Epidermal melanocyte (primary cell): ENCODE data around the gene IL4R.
"Not testable (repeated sequence)": the region's sequence is repeated elsewhere in the genome, so short reads cannot be mapped to it uniquely, and the experiment has no call there.

ENCODE experiments used
- DNase-seq: peaks from one replicate; pipeline ENCODE4 v3.0.0; 2011; ENCODE audit warnings: low spot score; ENCODE audit not compliant: insufficient read length

IL4R gene

DNA sequence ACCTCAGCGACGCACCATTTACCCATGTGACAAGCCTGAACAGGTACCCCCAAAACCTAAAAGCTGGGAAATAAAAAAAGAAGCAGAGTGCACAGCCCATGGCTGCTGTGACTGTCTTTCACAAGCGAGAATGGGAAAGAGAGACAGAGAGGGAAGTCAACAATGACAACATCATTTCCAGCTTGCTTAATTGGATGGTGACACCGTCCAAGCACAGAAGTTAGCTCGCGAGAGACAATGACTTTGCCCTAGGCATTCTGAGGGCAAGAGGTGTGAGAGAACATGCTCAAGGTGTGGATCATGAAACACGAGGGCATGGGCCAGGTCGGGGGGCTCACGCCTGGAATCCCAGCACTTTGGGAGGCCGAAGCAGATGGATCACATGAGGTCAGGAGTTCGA, 25.9 kb upstream of the IL4R start:
- no peak for DNase-seq

DNA sequence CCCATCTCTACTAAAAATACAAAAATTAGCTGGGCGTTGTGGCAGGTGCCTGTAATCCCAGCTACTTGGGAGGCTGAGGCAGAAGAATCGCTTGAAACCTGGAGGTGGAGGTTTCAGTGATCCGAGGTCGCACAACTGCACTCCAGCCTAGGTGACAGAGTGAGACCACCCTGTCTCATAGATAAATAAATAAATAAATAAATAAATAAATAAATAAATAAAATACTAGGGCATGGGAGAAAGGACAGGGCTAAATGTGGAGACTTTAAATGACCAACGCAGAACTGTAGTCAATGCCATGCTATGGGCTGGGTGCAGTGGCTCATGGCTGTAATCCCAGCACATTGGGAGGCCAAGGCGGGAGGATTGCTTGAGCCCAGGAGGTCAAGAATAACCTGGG, 25.5 kb upstream of the IL4R start:
- DNase-seq, result not testable (repeated sequence)

DNA sequence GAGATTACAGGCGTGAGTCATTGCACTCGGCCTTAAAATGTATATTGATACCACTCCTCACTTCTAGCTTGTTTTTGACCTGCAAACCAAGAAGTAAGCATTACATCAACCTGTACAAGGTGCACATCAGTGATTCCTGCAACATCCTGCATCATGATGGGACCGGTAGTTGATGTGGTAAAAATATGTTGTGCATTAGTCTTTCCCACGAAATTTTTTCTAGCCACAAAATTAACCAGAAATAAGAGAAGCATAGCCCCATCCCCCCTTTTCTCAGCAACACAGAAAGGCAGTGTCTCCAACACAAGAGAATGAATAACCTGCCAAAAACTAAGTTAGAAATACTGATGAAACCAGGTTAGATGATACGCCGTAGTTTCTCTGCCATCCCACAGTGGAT, 24.1 kb upstream of the IL4R start:
- DNase-seq, result no peak

DNA sequence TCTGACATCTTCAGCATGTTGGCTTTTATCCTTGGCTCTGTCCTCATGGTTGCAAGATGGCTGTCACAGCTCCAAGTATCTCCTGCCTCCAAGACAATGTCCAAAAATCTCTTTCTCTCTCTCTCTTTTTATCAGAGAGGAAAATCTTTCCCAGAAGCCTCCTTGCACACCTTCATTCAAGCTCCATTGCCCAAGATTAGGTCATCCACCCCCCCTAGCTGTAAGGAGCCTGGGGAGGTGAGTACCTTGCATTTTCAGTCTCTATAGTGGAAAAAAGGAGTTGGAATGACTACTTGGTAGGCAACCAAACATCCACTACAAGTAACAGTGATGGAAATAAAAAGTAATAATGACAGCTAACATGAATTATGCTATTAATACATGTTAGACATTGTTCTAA, 23.2 kb upstream of the IL4R start:
- no peak for DNase-seq

DNA sequence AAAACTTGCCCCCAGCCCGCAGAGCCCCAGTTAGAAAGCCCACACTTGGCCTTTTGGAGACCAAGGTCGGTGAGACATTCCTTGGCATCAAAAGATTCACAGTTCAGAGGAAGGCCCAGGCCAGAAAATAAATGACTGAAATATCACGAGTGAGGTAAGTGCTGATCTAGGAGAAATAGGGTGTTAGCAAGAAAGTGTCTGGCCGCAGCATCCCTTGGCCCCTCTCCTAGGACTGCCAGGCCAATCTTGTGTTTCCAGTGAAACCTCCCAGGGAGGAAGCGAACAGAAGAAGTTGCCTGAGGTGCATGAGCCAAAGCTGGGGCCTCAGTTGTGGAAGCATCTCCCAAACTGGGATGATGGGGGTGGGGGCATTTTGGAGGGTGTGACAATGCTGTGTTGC, 22.7 kb upstream of the IL4R start:
- DNase-seq, result no peak

DNA sequence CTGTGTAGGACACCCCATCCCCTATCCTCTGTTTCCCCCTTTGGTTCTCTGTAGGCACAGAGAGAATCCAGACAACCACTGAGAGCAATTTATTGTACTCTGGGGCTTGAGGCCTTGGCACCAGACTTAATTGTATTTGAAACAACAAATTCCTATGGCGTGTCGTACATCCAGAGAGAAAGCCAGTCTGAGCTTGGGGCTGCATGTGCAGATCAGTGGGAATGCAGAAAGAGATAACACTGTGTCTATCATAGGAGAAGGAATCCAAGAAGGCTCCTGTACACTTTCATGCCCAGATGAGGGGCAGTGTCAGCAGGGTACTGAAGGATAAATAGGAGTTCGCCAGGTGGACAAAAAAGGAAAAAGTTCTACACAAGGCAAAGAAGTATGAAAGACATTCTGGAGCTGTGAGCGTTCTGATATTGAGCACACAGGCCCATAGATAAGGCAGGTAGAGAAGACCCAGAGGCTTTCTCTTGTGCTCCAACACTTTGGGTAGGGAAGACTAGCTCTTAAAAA, 22.0 kb upstream of the IL4R start:
- no peak for DNase-seq

DNA sequence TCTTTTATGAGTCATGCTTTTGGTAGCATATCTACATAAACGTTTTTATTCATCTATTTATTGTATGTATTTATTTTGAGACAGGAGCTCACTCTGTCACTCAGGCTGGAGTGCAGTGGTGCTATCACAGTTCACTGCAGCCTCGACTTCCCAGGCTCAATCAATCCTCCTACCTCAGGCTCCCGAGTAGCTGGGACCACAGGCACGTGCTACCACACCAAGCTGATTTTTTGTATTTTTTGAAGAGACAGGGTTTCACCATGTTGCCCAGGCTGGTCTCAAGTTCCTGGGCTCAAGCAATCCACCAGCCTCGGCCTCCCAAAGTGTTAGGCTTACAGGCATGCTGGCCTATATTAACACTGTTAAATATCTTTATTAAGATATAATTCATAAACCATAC, 20.4 kb upstream of the IL4R start:
- no peak for DNase-seq

DNA sequence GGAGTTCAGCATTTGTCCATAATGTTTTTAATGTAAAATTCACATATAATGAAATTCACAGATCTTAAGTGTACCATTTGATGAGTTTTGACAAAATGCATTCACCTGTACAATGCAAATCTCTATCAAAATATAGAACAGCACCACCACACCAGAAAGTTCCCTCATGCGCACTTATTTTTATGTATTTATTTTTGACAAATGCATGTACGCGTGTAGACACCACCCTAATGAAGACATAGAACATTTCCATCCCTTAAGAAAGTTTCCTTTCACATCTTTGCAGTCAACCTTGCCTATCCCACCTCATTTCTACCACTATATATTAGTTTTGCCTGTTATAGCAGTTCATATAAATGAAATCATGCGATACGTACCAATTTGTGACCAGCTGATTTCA, 15.6 kb upstream of the IL4R start:
- no peak for DNase-seq

DNA sequence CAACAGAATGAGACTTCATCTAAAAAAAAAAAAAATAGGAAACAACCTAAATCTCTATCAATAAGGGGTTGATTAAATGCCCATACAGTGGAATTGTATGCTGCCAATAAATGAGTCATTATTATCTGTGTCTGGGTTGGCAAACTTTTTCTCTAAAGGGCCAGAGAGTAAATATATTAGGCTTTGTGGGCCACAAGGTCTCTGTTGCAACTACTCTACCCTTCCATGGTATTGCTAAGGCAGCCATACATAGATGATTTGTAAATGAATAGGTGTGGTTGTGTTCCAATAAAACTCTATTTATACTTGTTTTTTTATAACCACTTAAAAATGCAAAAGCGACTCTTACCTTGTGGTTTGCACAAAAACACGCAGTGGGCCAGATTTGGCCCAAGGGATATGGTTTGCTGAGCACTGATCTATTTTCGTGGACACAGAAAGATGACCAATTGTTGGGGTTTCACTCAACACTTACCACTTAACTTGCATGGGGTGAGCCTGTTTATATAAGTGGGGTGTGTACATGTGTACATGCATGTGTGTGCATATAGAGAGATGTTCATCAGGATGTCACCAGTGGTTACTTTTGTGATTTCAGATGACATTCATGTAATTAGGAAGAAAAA, 12.4 kb upstream of the IL4R start:
- DNase-seq, result no peak

DNA sequence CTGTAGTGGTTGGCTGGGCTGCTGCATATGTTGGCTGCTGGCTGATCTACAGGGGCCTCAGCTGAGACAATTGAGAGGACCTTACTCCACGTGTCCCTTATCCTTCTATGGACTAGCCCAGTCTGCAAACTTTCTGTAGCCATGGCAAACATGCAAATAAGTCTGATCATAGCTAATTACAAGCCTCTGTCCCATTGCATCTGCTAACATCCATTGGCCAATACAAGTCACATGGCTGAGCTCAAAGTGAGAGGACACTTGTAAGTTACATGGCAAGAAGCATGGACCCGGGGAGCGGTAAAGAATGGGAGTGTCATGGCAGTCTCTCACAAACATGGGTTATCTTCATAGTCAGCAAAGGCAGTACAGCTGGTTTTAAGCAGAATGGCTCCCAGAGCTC, 11.6 kb upstream of the IL4R start:
- no peak for DNase-seq

DNA sequence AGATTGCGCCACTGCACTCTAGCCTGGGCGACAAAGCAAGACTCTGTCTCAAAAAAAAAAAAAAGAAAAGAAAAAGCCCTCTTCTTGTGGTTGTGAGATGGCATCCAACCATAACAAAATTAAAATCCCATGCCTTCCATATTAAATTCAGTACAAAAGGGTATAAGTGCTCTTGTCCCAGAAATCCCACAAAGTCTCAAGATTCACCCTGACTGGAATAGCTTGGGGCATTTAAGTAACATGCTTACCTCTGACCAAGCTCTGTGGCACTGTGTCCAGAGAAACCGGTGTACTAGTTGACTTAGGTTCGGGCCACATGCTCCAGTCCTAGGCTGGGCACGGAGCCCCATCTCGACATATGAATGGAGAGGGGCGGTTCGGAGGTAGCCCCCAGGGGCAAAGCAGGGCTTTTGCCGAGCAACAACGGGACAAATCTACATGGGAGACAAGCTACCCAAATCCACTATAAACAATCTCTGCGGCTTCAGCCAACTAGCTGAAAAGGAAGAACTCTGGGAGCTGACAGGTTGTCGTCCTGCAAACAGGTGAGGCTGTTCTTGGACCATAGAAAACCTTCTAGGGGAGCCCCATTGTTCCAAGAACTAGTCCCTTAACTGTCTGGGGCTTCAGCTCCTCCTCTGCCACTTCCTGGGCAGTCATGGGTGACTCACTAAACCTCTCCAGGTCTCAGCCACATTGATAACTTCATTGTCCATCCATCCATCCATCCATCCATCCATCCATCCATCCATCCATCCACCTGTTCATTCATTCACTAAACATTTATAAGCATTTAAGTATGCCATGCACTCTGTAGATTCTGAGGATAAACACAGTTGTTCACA, 10.3 kb upstream of the IL4R start:
- DNase-seq, result no peak

DNA sequence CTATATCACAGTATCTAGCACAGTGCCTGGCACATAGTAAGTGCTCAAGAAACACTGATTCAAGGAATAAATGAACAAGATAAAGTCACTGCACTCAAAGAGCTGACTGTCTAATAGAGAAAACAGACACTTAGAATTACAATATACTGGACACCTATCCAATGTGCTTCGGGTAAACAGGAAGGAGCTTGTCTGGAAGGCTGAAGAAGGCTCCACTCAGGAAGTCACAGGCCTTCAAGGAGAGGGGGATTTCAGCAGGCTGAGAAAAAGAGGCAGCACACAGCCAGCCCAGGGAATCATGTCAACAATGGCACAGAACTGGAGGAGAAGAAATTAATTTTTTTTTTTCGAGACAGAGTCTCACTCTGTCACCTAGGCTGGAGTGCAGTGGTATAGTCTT, 9.7 kb upstream of the IL4R start:
- DNase-seq, result no peak

DNA sequence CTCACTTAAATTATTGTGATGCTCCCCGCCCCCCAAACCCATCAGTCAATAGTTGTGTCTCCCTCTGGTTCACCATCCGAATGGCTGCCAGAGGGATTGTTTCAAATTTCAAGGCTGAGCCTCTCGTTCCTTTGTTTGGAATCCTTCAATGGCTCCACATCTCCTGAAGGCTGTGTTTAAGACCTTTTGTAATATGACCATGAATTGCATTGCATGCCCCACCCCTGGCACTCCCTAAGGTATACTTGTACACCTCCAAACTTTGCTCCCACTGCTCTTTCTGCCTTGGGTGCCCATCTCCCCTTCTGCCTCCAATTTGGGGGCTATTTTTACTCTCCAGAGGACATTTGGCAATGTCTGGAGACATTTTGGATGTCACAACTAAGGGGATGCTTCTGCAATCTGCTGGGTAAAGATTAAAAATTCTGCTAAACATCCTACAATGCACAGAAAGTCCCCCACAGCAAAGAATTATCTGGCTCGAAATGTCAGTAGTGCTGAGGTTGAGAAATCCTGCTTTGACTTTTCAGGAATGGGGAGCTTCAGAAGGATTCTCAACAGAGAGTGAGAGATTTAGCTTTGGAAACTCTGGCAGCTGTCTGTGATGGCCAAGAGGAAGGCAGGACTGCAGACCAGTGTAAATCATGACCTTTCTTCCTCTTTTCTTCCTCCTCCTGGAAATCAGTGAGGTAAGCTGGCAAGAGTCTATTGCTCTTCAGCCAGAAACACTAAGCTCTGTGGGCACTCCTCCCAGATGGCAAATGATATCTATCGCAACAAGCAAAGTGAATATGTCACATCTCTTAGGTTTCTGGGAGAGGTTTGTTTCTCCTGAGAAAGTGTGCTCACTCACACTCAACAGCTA, 8.7 kb upstream of the IL4R start:
- DNase-seq, result no peak

DNA sequence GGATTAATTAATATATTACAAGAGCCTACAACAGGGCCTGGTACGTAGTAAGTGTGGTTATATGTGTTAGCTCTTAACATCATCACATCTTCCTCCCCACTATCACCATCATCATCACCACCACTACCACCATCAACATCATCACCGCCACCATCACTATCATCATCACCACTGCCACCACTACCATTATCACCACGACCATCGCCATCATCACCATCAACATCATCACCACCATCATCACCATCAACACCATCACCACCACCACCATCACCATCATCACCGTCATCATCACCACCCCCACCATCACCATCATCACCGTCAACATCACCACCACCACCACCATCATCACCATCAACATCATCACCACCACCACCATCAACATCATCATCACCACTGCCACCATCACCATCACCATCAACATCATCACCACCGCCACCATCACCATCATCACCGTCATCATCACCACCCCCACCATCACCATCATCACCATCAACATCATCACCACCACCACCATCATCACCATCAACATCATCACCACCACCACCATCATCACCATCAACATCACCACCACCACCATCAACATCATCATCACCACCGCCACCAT, 7.8 kb upstream of the IL4R start:
- DNase-seq, result no peak

DNA sequence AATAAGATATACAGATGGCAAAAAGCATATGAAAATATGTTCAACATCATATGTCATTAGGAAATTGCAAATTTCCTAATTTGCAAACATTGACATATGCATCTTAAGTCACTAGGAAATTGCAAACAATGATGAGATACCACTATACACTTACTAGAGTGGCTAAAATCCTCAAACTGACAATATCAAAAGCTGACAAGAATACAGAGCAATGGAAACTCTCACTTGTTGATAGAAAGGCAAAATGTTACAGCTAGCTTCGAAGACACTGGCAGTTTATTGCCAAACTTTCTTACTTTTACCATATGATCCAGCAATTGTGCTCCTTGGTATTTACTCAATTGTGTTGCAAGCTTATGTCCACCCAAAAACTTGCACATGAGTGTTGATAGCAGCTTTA, 5.0 kb upstream of the IL4R start:
- no peak for DNase-seq

DNA sequence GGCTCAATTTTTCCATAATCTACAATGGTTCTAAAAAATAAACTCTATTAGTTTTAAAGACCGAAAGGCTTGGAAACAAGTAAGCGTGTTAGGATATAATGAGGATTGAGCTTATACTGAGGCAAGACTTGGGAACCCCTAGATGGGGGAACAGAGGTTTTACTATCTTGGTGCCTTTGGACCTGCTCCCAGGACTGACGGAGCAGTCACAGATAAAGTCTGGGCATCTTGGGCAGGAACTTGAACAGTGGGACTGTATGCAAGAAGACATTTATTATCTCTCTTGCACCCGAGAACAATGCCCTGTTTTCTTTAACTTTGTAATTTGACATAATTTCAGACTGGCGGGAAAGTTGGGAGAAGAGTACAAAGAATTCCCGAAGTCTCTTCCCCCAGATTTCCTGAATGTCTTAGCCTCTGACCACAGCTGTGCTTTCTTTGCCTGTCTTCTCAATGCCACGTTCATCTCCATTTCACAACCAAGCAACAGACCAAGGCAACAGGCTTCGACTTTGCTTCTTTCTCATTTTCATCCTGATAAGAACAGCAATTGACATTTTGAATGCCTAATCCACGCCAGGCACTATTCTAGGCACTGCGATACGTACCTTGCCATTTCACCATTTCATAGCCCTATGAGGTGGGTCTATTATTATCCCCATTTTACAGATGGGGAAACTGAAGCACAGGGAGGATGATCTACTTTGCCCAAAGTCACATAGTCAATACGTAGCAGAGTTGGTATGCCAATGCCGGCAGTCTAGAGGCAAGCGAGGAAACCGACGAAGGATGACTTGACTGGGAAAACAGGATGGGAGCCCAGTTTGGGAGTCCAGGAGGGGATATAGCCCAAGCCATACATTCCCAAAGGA, 3.0 kb upstream of the IL4R start:
- DNase-seq, result no peak

DNA sequence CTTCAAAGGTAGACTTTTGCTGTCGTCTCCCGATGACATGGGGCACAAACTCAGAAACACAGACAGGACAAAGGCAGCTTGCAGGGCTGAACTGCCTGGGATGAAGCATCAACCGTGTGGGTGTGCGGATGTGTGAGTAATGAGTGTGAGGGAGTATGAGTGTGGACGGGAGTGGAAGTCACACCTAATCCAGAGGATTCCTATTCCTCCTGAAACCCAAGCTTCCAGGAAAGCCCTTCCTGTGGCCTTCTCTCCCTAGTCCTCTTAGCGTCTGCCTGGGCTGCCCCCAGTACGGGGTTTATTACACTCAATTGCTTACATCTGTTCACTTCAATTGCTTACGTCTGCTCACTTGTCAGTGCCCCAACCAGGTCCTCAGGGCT, 2.3 kb upstream of the IL4R start:
- DNase-seq, result no peak

DNA sequence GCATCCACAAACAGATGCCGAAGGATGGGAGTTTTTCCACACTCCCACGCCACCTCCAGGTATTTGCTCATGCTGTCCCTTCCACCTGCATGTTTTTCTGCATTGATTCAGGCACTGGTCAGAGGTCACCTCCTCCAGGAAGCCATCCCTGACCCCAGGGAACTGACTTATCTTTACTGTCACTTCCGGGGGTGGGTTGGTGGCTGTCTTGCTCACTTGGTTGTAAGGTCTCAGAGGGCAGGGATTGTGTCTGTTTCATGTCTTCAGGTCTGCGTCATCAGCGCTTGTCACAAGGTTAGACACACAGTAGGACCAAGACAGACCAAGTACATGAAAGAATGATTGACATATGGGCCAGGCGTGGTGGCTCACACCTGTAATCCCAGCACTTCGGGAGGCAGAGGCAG, 1.9 kb upstream of the IL4R start:
- DNase-seq, result no peak

DNA sequence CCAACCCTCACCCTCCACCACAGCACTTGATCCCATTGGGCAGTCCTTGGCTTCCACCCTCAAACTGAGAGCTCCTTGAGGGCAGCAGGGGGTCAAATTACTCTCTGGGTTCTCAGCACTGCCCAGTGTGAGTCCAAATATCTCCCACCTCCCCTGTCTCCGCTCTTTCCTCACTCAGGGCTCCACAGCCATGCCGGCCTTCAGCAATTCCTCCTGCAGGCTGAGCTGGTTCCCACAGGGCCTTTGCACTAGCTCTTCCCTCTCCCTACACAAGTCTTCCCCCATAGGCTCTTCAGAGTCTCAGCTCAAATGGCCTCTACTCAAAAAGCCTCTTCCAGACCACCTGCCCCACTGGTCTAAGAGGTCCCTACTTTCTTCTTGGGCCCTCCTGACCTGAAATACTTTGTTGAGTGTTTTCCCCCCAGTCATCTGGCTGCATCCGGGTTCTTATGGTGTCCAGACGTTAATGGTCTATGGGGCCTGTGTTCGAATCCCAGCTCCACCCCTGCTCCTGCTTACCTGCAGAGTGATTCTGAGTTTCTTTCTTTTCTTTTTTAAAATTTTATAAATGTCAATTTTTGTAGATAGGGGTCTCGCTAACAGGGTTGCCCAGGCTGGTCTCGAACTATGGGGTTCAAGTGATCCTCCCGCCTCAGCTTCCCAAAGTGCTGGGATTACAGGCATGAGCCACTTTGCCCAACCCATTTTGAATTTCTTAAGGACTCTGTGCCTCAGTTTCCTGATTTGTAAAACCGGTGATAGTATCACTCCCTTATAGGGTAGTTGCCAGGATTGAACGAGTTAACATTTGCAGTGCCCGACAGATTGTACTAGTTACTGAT, 973 bp upstream of the IL4R start:
- DNase-seq, result no peak
